PC-3 (cell line): Measurements from ENCODE around the gene RAB30.

Experiments used
- CTCF ChIP-seq: fragments of 300-600 bp; sonication (generic); conservative IDR thresholded peaks from 2 replicates; pipeline ENCODE4 v1.5.1; 2017; ENCODE audit warnings: antibody characterized with exemption, low read depth, mild to moderate bottlenecking, low read length
- EZH2 ChIP-seq: fragments of 300-600 bp; sonication (generic); IDR thresholded peaks from one replicate; pipeline ENCODE4 v1.6.1; 2017; ENCODE audit warnings: antibody characterized with exemption, mild to moderate bottlenecking, low read length; ENCODE audit not compliant: unreplicated experiment
- EZH2phosphoT487 ChIP-seq: fragments of 300-600 bp; sonication (generic); IDR thresholded peaks from 2 replicates; pipeline ENCODE4 v1.6.1; 2018; ENCODE audit warnings: mild to moderate bottlenecking, antibody characterized with exemption, low read length, borderline replicate concordance

GRCh38 chr11:82959987-82960778 is 111.5 kb downstream of the RAB30 start:
- TF ChIP-seq CTCF = no peak
- no peak for TF ChIP-seq EZH2phosphoT487
- no peak for TF ChIP-seq EZH2
